ENCODE results near the gene SOX8. TPM values are rescaled to one million over a fixed set of nuclear protein-coding genes. Genes with fewer than 3 reads are reported as not detected.

Gene SOX8
- total RNA-seq, 1 donor from 2014 or later = 0.96 TPM

DNA sequence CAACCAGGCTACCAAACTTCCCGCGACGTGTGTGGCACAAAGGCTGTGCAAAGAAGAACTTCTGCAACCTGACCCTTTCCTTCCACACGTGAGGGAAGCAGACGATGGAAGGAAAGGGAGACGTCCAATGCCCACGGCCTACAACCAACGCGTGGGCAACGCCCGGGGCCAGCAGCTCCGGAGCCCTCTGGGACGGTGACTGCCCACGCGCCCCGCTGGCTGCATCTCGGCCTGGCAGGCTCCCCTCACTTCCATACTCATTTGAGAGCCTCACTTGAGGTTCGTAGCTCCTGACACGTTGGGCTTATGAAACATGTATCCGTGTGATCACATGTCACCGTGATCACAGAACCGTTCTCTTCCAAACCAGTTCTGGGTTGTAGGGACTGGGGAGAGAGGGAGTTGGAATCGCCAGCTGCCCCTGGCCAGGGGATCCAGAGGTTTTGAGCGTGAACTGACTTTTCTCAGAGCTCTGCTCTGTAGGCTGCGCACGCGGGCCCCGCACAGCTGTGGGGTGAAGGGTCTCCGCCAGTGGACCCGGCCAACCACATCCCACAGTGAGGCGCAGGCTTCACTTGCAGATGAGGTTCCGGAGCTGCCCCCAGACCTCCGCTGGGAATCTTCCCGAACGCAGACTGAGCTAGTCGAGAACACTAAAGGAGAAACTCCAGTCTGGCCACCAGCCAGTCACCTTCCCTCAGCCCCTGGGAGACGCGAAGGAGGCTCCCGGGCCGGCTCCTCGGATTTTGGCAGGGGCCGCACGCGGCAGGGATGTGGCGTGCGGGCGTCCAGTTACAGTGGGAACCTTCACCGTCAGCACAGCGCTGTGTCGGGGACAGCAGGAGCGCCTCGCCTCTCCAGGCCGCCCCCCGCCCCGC, 11.8 kb upstream of the SOX8 start:
- peak; percentile 44 for DNase-seq
- intact Hi-C loops (cut with micrococcal nuclease) = no loop called here
- peaks cover 3% of the 10 kb centered on the region for H3K9me3 ChIP-seq (replicated peaks)
- H3K4me3 ChIP-seq = peak overlapping the region; percentile 85
- peaks cover 37% of the 10 kb centered on the region for H3K4me1 ChIP-seq
- H3K27ac ChIP-seq (replicated peaks) = peak overlapping the region; percentile 82
- H3K27me3 ChIP-seq (ENCODE audit: low read depth) = no peaks in the 10 kb centered on the region
- peaks cover 37% of the 10 kb centered on the region for H3K36me3 ChIP-seq
- TF ChIP-seq, protein P1, sequence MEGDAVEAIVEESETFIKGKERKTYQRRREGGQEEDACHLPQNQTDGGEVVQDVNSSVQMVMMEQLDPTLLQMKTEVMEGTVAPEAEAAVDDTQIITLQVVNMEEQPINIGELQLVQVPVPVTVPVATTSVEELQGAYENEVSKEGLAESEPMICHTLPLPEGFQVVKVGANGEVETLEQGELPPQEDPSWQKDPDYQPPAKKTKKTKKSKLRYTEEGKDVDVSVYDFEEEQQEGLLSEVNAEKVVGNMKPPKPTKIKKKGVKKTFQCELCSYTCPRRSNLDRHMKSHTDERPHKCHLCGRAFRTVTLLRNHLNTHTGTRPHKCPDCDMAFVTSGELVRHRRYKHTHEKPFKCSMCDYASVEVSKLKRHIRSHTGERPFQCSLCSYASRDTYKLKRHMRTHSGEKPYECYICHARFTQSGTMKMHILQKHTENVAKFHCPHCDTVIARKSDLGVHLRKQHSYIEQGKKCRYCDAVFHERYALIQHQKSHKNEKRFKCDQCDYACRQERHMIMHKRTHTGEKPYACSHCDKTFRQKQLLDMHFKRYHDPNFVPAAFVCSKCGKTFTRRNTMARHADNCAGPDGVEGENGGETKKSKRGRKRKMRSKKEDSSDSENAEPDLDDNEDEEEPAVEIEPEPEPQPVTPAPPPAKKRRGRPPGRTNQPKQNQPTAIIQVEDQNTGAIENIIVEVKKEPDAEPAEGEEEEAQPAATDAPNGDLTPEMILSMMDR (IDR thresholded peaks at IDR 0.05; ENCODE audit: borderline replicate concordance) = no peak

DNA sequence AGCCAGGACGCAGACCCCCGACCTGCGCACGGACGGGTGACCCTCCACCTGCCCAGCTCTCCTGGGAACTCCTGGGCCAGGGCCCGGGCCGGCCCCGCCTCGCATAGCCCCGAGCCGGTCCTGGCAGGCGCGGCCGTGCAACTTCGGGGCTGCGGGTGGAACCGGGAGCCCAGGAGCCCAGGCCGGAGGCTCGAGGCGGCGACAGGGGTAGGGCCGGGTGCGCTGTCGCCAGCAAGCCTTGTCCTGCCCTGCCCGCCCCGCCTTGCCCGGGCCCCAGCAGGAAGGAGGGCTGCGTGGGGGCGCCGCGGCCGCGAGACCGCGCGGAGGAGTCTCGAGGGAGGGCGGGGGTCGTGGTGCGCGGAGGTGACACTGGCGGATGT, 11.2 kb upstream of the SOX8 start:
- TF ChIP-seq, protein P1 (IDR thresholded peaks at IDR 0.05; ENCODE audit: borderline replicate concordance) = no peak
- H3K4me3 ChIP-seq = peak overlapping the region; percentile 85
- H3K9me3 ChIP-seq (replicated peaks) = peaks cover 3% of the 10 kb centered on the region
- peaks cover 39% of the 10 kb centered on the region for H3K4me1 ChIP-seq
- H3K27me3 ChIP-seq (ENCODE audit: low read depth) = no peaks in the 10 kb centered on the region
- peak overlapping the region; percentile 82 for H3K27ac ChIP-seq (replicated peaks)
- intact Hi-C loops (cut with micrococcal nuclease) = no loop called here
- DNase-seq = no peak
- H3K36me3 ChIP-seq = peaks cover 34% of the 10 kb centered on the region

DNA sequence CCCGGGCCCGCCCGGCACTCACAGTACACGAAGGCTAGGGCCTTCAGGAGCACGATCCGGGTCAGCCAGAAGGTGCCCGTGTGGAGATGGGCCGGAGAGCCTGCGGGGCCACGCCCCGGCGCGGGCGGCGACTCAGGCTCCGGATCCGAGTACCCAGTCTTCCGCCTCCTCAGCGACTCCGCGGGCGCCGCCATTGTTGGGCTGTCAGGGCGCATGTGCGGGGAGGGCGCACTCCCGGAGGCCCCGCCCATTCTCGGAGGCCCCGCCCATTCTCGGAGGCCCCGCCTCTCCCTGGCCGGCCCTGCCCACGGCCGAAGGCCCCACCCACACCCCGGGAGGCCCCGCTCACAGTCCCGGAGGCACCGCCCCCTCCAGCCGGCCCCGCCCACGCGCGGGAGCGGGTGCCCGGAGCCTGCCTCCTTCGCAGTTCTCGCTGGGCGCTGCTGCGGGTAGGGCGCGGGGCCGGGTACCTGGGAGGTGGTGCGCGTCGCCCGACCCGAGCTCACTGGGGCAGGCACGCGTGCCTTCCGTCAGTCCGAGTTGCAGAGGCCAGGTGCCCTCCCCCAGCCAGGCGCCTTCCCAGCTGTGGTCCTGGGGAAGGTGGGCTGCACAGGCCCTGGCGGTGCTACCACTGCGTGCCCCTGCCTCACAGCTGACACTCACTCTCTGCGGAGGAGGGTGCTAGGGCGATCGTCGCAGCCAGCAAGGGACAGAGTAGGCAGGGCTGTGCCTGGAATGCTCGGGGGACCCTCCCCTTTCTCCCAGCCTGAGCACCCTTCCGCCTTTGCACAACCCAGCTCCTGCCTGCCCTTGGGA, 10.6 kb upstream of the SOX8 start, which contains the start of gene LMF1:
Gene LMF1 (minus strand): TSS at position 219 of the 816 bp plus-strand sequence. CDS start 4 bp downstream, at position 215.
- Histone ChIP-seq H3K27me3 (ENCODE audit: low read depth) (no peaks in the 10 kb centered on the region), H3K4me3 (peak within 1 kb of the TSS; percentile 85), H3K9me3 (replicated peaks) (peaks cover 3% of the 10 kb centered on the region)

DNA sequence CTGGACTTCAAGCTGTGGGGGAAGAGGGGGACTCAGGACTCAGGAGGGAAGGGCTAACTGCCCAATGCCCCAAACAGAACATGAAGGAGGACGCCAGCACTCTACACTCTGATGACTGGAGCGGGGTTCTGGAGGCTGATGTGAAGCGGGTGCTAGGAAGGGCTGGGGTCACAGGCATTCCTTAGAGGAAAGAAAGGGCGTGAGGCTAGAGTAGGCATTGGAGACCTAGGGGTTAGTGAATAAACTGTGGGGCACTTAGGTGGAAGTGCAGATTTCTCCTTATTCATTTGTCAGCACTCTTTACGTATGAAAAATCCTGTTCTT, 10.0 kb upstream of the SOX8 start:
- Histone ChIP-seq H3K4me1 (peaks cover 39% of the 10 kb centered on the region), H3K4me3 (peak overlapping the region; percentile 85), H3K36me3 (peaks cover 22% of the 10 kb centered on the region)

More for the DNA sequence above, 10.6 kb upstream of the SOX8 start, which contains the start of gene LMF1:
- TF ChIP-seq, protein P1 (IDR thresholded peaks at IDR 0.05; ENCODE audit: borderline replicate concordance) = no peak
- intact Hi-C loops (cut with micrococcal nuclease) = no loop called here
- DNase-seq = peak; percentile 93
- Histone ChIP-seq H3K27ac (replicated peaks) (peak within 1 kb of the TSS; percentile 82), H3K36me3 (peaks cover 28% of the 10 kb centered on the region), H3K4me1 (peaks cover 39% of the 10 kb centered on the region)

DNA sequence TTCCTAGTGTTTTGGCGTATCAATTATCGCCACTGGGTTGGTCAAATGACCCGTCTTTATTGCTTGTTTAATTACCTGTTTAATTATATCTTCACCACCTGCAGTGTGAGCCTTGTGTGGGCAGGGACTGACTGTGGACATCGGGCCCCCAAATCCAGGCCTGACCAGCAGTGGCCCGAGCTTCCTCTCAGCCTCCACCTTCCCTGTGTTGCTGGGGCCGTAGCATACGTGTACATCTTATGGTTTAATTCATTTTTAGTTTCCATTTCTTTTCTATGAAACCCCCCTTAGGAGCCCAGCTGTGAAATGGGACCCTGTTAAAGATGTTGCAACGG, 9.6 kb upstream of the SOX8 start:
- Histone ChIP-seq H3K9me3 (replicated peaks) (peaks cover 3% of the 10 kb centered on the region), H3K27me3 (ENCODE audit: low read depth) (no peaks in the 10 kb centered on the region), H3K36me3 (peaks cover 19% of the 10 kb centered on the region), H3K27ac (replicated peaks) (no peak overlapping the region), H3K4me1 (peaks cover 39% of the 10 kb centered on the region), H3K4me3 (no peak overlapping the region)
- DNase-seq = no peak
- intact Hi-C loops (cut with micrococcal nuclease) = no loop called here
- TF ChIP-seq, protein P1 (IDR thresholded peaks at IDR 0.05; ENCODE audit: borderline replicate concordance) = no peak

More for the DNA sequence above, 10.0 kb upstream of the SOX8 start:
- intact Hi-C loops (cut with micrococcal nuclease) = no loop called here
- no peak for DNase-seq
- TF ChIP-seq, protein P1 (IDR thresholded peaks at IDR 0.05; ENCODE audit: borderline replicate concordance) = no peak
- H3K27me3 ChIP-seq (ENCODE audit: low read depth) = no peaks in the 10 kb centered on the region
- no peak overlapping the region for H3K27ac ChIP-seq (replicated peaks)
- H3K9me3 ChIP-seq (replicated peaks) = peaks cover 3% of the 10 kb centered on the region

All from left ventricle myocardium inferior (tissue), 1 donor.